GM21619 (cell line): ENCODE data around the gene PRKCI.
"Not testable (repeated sequence)": the region's sequence is repeated elsewhere in the genome, so short reads cannot be mapped to it uniquely, and the experiment has no call there.

Experiments used
- ATAC-seq: cut with Tn5 transposase; IDR thresholded peaks from one replicate; pipeline ENCODE4 v1.9.1; 2021; ENCODE audit not compliant: unreplicated experiment

Gene PRKCI

GRCh38 chr3:170222647-170223541 lies 670 bp downstream of the PRKCI start:
- peak; percentile 24 for ATAC-seq

DNA sequence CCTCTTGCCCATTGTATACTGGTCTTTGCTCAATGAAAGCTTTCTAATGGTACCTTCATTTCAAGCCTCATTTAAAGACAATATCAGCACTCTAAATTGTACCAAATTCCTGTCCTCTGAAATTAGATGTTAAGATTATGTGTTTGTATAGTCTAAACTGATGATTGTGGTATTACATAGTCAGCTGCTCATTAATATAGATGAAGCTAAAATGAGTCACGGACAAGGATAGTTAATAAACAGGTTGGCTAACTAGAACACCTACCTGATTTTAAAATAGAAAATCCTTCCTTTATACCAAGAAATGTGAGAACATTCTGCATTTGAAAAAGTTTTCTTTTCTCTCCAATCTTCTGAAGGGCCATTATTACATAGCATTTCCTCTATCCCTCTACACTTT lies 2.9 kb downstream of the PRKCI start:
- ATAC-seq: no peak

GRCh38 chr3:170226426-170226960 lies 4.3 kb downstream of the PRKCI start:
- ATAC-seq: no peak

GRCh38 chr3:170228093-170228766 lies 6.0 kb downstream of the PRKCI start:
- ATAC-seq: no peak

GRCh38 chr3:170232266-170232665 lies 10.0 kb downstream of the PRKCI start:
- ATAC-seq: no peak

GRCh38 chr3:170233530-170233929 lies 11.3 kb downstream of the PRKCI start:
- ATAC-seq: no peak

GRCh38 chr3:170240142-170240541 lies 17.9 kb downstream of the PRKCI start:
- no peak for ATAC-seq

DNA sequence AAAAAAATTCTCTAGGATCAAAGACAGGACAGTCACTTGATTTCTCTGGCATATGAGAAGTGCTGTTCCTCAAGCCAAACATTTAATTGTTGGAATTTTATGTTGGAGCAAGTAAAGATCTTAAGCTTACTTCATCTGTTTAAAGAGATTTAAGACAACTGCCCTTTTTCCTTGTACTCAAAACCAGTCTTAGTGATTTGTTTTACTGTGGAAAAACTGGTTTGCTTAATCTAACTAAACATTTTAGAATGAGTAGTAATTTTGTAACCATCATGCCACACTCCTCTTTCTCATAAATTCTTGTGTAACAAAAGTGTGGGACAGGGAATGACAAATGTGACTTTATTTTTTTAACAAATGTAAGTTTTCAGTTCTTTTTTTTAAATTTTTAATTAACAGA lies 18.4 kb downstream of the PRKCI start:
- ATAC-seq: no peak

GRCh38 chr3:170244576-170244975 lies 22.4 kb downstream of the PRKCI start:
- ATAC-seq: no peak

DNA sequence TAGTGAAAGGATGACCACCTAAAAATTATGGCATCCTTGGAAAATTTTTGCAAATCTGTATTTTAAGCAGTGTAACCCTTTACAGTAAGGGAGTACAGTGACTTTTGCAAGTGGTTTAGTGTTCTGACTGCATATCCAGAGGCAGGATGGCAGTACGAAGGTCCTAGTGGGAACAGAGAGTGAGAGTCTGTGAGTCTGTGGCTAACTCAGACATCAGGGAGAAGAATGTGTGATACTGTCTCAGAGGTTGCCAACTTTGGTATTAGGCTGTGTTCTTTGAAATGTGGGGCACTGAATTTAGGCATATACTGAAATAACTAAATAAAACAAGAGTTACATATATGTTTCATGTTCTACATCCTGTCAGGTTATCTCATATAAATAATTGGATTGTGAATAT lies 25.7 kb downstream of the PRKCI start:
- ATAC-seq: no peak

- no peak for ATAC-seq
Observed at GRCh38 chr3:170256597-170256996, 34.4 kb downstream of the PRKCI start.

DNA sequence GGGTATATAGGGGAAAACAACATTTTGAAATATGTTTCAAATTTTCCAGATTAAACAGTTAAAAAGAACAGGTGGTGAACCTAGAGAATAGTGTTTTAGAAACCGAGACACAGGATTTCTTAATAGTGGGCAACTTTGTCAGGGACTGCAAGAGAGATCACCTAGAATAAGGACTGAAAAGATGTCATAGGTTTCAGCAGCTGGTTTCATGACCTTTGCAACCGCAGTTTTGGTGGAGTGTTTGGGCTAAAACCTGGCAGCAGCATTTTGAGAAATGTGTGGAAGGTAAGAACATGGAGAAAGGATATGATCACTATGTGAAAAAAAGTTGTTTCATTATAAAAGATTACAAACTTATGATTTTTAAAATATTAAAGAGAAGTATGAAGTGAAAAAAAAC lies 34.9 kb downstream of the PRKCI start:
- ATAC-seq: peak; percentile 69

DNA sequence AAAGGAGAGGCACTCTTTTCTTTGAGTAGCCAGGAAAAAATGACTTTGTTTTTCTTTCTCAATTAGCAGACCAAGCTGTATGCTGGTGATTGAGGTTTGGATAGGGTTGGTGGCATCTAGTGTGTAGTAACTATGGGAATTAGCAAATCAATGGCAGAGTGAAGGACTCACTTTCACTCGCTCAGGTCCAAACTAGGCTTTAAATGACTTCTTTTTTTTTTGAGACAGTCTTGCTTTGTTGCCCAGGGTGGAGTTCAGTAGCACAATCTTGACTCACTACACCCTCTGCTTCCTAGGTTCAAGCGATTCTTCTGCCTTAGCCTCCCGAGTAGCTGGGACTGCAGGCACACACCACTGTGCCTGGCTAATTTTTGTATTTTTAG lies 35.9 kb downstream of the PRKCI start:
- no peak for ATAC-seq

GRCh38 chr3:170259907-170260306 lies 37.7 kb downstream of the PRKCI start:
- no peak for ATAC-seq

DNA sequence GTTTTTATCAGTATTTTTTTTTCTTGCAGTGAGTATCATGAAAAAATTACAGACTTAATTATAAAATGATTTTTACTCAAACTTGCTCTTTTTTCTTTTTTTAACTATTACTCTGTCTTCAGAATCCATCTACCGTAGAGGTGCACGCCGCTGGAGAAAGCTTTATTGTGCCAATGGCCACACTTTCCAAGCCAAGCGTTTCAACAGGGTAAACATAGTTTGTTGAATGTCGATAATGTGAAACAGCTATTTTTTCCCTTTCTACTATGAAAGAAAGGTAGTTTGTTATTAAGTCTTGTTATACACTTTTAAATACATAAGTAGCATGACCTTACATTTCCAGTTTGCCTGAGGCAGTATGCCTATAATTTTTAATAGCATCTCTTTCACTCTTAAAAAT lies 45.6 kb downstream of the PRKCI start:
- ATAC-seq: no peak

DNA sequence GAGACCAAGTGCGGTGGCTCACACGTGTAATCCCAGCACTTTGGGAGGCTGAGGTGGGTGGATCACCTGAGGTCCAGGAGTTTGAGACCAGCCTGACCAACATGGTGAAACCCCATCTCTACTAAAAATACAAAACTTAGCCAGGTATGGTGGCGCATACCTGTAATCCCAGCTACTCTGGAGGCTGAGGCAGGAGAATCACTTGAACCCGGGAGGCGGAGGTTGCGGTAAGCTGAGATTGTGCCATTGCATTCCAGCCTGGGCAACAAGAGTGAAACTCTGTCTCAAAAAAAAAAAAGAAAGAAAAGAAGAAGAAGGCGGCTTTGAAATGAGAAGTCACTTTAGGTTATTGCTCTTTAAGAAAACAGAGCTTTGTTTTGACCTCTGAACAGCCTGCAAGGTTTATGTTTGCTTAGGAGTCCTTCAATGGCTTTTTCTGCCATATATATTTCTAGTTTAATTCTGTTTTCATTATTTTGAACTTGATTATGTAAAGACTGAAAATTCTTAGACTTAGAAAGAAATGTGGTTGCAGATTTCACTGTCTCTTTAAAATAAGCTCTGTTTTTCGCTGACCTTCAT lies 47.5 kb downstream of the PRKCI start:
- not testable (repeated sequence) for ATAC-seq

DNA sequence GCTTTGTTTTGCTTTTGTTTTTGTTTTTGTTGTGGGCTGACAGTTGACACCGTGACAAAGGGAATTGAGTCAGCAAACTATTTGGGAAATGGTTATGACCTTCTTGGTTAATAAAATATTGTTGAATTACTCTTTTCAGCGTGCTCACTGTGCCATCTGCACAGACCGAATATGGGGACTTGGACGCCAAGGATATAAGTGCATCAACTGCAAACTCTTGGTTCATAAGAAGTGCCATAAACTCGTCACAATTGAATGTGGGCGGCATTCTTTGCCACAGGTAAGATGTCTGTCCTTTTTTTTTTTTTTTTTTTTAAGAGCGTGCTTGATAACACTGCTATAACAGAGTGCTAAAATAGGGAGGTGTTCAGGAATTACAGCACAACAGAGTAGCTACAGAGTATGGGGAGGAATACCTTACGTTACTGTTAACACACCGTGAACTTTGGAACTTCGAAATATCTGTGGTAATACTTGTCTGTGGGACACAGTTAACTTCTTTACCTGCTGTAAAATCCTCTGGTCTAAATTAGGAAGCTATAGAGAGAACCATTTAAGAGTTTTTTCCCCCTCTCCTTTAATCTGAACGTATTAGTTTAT lies 48.2 kb downstream of the PRKCI start:
- no peak for ATAC-seq

DNA sequence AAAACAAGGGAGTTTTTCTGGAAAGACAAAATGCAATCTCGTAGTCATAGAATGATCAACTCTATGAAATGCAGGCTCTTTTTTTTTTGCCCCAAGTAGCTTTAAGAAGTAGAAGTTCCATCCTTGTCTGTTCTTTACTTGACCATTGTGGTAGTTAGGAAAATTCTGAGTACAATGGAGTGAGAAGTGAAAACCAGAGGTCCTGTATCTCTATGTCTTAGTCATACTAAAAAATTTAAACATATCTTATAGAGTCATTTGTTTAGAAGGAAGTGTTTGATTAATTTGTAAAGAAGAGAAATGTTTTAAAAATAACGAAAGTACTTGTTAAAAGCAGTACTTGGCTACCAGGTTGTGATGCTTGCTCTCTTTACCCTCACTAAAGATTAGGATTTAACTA lies 52.4 kb downstream of the PRKCI start:
- ATAC-seq: no peak

- ATAC-seq: no peak
Observed at GRCh38 chr3:170275832-170276231, 53.6 kb downstream of the PRKCI start.

GRCh38 chr3:170277311-170277710 lies 55.1 kb downstream of the PRKCI start:
- not testable (repeated sequence) for ATAC-seq

DNA sequence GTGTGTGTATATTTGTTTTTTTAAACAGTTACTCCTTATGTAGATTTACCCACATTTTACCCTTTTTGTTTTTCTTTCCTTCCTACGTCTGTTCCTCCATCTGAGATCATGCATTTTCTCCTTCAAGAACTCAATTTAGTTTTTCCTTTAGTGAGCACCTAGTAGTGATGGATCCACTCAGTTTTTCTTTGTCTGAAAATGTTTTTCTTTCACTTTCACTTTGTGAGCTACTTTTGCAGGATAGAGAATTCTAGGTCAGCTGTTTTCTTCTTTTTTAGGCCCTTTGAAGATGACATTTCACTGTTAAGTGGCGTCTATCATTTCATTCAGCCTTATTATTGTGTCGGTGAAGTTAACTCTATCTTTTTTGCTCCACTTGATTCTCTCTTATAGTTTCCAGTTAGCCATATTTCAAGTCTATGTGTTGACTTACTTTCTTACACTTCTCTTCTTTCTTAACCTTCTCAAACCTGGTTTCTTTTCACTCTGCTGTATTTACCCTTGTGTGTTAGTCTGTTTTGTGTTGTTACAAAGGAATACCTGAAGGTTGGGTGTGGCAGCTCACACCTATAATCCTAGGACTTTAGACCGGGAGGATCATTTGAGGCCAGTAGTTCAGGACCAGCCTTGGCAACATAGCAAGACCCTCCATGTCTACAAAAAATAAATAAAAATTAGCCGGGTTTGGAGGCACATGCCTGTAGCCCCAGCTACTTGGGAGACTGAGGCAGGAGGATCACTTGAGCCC lies 55.8 kb downstream of the PRKCI start:
- ATAC-seq: no peak
